Activated CD8-positive, alpha-beta memory T cell treated with anti-CD3 and anti-CD28 coated beads, Interleukin-2, amount 10 ng/mL, durations not matched to agents 7 days and 5 days (primary cell): ENCODE measurements around the gene CCDC167. TPM values are rescaled to one million over a fixed set of nuclear protein-coding genes. Genes with fewer than 3 reads are reported as not detected.
"Not testable (repeated sequence)": the region's sequence is repeated elsewhere in the genome, so short reads cannot be mapped to it uniquely, and the experiment has no call there.

ENCODE experiments used
- ATAC-seq: fragments of 150-1000 bp; cut with Tn5 transposase; one replicate; pipeline ENCODE4 v1.10.0; 2021; ENCODE audit warnings: moderate library complexity
- CTCF ChIA-PET: fragments of 350-600 bp; sonication (Branson Sonifier 250); formaldehyde crosslinking; loops from one replicate; lab custom pipeline; 2021; ENCODE audit warnings: antibody characterized with exemption; lab: Charles Lee
- DNase-seq: peaks from one replicate; pipeline ENCODE4 v3.0.0-alpha.2; 2020
- H3K27ac Mint-ChIP-seq: one replicate; pipeline ENCODE4 v1.8.0; 2021; ENCODE audit warnings: mild to moderate bottlenecking, mixed read lengths
- H3K27me3 Mint-ChIP-seq: one replicate; pipeline ENCODE4 v1.8.0; 2021; ENCODE audit warnings: mixed read lengths
- H3K36me3 Mint-ChIP-seq: one replicate; pipeline ENCODE4 v1.8.0; 2021; ENCODE audit warnings: mild to moderate bottlenecking, mixed read lengths
- H3K4me1 Mint-ChIP-seq: one replicate; pipeline ENCODE4 v1.8.0; 2021; ENCODE audit warnings: mixed read lengths
- H3K4me3 Mint-ChIP-seq: one replicate; pipeline ENCODE4 v1.8.0; 2021; ENCODE audit warnings: mild to moderate bottlenecking, moderate library complexity, mixed read lengths
- H3K9me3 Mint-ChIP-seq: one replicate; pipeline ENCODE4 v1.8.0; 2022; ENCODE audit warnings: low read depth, mixed read lengths
- total RNA-seq, 2 experiments: library from RNA; stranded (reverse); gene quantifications; one replicate each; pipeline ENCODE4 v1.2.3, GENCODE V29; 2021

CCDC167 gene
- total RNA-seq, 2 experiments from 2014 or later: 73.8 to 83.4 TPM

DNA sequence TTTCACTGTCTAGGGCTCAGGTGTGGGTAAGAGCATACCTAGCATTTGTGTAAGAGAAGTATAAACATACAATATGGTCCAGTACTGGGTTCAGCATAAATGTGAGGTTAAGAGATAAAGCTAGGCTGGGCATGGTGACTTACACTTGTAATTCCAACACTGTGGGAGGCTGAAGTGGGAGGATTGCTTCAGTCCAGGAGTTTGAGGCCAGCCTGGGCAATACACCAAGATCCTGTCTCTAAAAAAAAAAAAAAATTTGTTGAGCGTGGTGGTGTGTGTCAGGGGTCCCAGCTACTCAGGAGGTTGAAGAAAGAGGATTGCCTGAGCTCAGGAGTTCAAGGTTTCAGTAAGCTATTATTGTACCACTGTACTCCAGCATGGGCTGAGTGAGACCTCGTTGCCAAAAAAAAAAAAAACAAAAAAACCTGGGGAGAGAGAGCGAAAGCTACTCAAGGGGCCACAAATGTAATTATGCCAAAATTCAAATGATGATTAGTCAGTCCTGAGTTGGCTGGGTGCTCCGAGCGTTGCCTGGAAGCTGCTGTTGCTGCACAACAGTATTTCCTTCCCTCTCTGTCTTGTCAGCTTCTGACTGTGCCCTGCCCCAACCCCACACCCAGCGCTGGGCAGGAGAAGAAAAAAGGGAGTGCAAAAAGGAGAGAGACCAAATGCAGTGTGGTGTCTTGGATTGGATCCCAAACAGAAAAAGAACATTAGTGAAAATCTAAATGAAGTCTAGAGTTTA is 42.7 kb downstream of the CCDC167 start:
- CTCF ChIA-PET: interaction anchor here (2.4 kb wide), 1 partner anchor 109 kb away, joined by 6 read pairs; no protein-coding TSS in a partner anchor
- Mint-ChIP-seq H3K4me1 (peaks cover 11% of the 10 kb centered on the region), H3K9me3 (no peaks in the 10 kb centered on the region), H3K27me3 (no peaks in the 10 kb centered on the region), H3K4me3 (no peak overlapping the region), H3K27ac (no peak overlapping the region), H3K36me3 (peaks cover 73% of the 10 kb centered on the region)
- DNase-seq (no peak), ATAC-seq (no peak)

GRCh38 chr6:37456126-37456525 is 43.6 kb downstream of the CCDC167 start:
- no peak overlapping the region for H3K4me3 Mint-ChIP-seq
- H3K36me3 Mint-ChIP-seq: peaks cover 73% of the 10 kb centered on the region

DNA sequence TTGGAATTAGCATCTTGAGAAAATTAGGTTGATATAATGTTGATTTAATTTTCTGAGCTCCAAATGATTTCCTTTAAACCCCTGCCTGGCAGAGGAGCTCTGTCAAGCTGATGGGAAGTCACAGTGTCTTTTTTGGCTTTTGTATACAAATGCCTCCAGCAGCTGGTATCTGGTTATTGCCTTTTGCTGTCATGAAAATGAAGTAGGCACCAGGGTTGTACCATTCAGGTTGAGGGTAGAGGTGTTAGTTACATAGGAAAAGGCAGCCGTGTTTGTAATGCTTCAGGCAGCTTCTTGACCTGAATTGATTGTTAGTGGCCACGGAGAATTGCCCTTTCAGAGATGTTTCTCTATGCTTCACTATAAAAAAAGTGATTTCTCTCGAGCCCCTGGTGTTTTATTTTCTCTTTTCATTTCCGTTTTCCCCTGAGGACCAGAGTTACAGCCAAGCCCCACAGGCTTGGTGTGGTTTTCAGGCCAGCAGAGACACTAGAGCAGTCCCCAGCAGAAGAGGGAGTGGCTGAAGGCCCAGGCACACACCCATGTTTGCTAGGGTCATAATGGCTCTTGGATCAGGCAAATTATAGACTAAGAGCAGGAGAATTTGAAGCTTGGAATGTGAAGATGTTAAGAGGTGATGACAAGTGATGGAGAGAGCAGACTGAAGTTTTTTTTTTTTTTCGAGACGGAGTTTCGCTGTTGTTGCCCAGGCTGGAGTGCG is 45.1 kb downstream of the CCDC167 start:
- CTCF ChIA-PET: interaction anchor here (0.6 to 2.4 kb wide), 5 partner anchors 43 to 129 kb away, joined by 3 to 6 read pairs (median 3); no protein-coding TSS in a partner anchor
- H3K4me3 Mint-ChIP-seq: no peak overlapping the region
- H3K36me3 Mint-ChIP-seq: peaks cover 75% of the 10 kb centered on the region
- H3K27ac Mint-ChIP-seq: no peak overlapping the region
- H3K4me1 Mint-ChIP-seq: peaks cover 13% of the 10 kb centered on the region
- no peaks in the 10 kb centered on the region for H3K9me3 Mint-ChIP-seq
- DNase-seq: no peak
- no peaks in the 10 kb centered on the region for H3K27me3 Mint-ChIP-seq
- no peak for ATAC-seq

More at GRCh38 chr6:37456126-37456525, 43.6 kb downstream of the CCDC167 start:
- H3K27ac Mint-ChIP-seq: no peak overlapping the region
- peaks cover 13% of the 10 kb centered on the region for H3K4me1 Mint-ChIP-seq
- CTCF ChIA-PET: interaction anchor here (2.4 kb wide), 1 partner anchor 110 kb away, joined by 6 read pairs; no protein-coding TSS in a partner anchor
- no peaks in the 10 kb centered on the region for H3K27me3 Mint-ChIP-seq
- no peak for DNase-seq
- no peak for ATAC-seq
- H3K9me3 Mint-ChIP-seq: no peaks in the 10 kb centered on the region

DNA sequence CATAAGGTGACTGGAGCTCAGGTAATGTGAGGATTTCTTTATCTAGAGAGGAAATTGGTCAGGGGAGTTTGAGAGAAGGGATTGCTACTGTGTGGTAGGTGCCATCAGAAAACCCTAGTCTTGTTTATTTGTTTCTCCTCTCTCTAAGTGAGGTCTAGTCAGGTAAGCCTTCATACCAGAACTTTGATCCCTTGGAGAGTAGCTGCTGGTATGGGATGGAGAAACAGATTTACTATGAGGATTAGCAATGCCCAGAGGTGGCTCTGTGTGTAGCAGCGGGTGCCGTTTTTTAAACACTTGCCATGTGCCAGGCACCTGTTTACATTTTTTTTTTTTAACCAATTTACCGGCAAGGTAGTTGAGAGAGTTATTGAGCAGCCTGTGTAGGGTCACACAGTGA is 47.2 kb downstream of the CCDC167 start:
- CTCF ChIA-PET: interaction anchor here (0.9 to 1.2 kb wide), 2 partner anchors 14 to 38 kb away, joined by 3 read pairs; no protein-coding TSS in a partner anchor
- ATAC-seq (no peak), DNase-seq (no peak)
- H3K4me1 Mint-ChIP-seq: peaks cover 13% of the 10 kb centered on the region
- H3K36me3 Mint-ChIP-seq: peaks cover 75% of the 10 kb centered on the region
- H3K9me3 Mint-ChIP-seq: no peaks in the 10 kb centered on the region
- no peaks in the 10 kb centered on the region for H3K27me3 Mint-ChIP-seq
- peak overlapping the region; percentile 16 for H3K27ac Mint-ChIP-seq
- no peak overlapping the region for H3K4me3 Mint-ChIP-seq

DNA sequence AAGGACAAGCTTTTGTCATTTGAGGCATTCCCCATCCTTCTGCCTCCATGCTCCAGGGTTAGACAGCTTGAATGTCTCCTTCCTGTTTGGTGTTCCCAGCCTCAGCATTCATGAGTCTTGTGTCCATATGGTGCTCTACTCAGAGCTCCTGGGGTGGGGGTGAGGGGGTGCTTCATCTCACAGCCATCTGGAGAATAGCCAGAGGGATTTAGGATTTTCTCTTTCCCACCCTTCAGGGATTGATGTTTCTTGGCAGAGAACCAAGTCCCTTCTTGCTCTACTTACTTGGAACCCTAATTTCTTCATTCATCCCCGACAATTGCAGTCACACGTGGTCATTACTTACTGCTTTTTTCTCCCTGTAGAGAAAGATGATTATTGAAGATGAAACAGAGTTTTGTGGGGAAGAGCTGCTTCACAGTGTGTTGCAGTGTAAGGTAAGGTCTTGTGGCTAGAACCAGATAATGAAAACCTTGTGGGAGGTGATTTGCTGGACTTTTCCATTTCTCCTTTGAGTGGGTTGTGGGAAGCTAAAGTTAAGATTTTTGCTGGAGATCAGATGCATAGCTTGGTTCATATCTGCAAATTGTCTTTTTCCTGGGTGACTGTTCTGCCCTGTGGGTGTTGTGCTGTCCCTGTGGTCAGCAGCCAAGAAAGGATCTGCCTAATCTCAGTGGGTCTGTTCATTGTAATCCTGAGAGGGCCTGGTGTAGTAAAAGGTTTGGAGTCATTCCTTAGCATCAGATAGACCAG is 48.1 kb downstream of the CCDC167 start:
- H3K27me3 Mint-ChIP-seq: no peaks in the 10 kb centered on the region
- no peak for ATAC-seq
- peaks cover 13% of the 10 kb centered on the region for H3K4me1 Mint-ChIP-seq
- no peaks in the 10 kb centered on the region for H3K9me3 Mint-ChIP-seq
- H3K4me3 Mint-ChIP-seq: no peak overlapping the region
- H3K27ac Mint-ChIP-seq: no peak overlapping the region
- CTCF ChIA-PET: interaction anchor here (0.7 to 1.2 kb wide), 2 partner anchors 10 to 13 kb away, joined by 3 read pairs; no protein-coding TSS in a partner anchor
- DNase-seq: no peak
- H3K36me3 Mint-ChIP-seq: peaks cover 75% of the 10 kb centered on the region

- Mint-ChIP-seq H3K4me3 (no peak overlapping the region), H3K27me3 (no peaks in the 10 kb centered on the region), H3K4me1 (peaks cover 13% of the 10 kb centered on the region), H3K9me3 (no peaks in the 10 kb centered on the region), H3K27ac (no peak overlapping the region), H3K36me3 (peaks cover 76% of the 10 kb centered on the region)
- DNase-seq: no peak
- CTCF ChIA-PET: interaction anchor here (0.9 kb wide), 1 partner anchor 16 kb away, joined by 3 read pairs; no protein-coding TSS in a partner anchor
- ATAC-seq: no peak
Observed at GRCh38 chr6:37449984-37450383, 49.7 kb downstream of the CCDC167 start.

DNA sequence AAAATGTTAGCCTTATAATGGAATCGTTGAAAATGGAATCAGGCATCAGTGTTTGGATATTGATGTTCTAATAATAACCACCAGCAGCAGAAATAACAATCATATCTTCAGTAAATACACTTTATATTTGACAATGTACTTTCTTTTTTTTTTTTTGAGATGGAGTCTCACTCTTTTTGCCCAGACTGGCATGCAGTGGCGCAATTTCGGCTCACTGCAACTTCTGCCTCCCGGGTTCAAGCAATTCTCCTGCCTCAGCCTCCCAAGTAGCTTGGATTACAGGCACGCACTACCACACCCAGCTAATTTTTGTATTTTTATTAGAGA is 56.5 kb downstream of the CCDC167 start:
- Mint-ChIP-seq H3K27ac (peak overlapping the region; percentile 90), H3K4me3 (peak overlapping the region; percentile 75), H3K36me3 (peaks cover 51% of the 10 kb centered on the region), H3K4me1 (peaks cover 34% of the 10 kb centered on the region)
- CTCF ChIA-PET: interaction anchor here (0.6 to 1.0 kb wide), 2 partner anchors 139 to 249 kb away, joined by 3 read pairs; no protein-coding TSS in a partner anchor
- ATAC-seq, H3K27me3 Mint-ChIP-seq, H3K9me3 Mint-ChIP-seq, DNase-seq: not testable (repeated sequence)

DNA sequence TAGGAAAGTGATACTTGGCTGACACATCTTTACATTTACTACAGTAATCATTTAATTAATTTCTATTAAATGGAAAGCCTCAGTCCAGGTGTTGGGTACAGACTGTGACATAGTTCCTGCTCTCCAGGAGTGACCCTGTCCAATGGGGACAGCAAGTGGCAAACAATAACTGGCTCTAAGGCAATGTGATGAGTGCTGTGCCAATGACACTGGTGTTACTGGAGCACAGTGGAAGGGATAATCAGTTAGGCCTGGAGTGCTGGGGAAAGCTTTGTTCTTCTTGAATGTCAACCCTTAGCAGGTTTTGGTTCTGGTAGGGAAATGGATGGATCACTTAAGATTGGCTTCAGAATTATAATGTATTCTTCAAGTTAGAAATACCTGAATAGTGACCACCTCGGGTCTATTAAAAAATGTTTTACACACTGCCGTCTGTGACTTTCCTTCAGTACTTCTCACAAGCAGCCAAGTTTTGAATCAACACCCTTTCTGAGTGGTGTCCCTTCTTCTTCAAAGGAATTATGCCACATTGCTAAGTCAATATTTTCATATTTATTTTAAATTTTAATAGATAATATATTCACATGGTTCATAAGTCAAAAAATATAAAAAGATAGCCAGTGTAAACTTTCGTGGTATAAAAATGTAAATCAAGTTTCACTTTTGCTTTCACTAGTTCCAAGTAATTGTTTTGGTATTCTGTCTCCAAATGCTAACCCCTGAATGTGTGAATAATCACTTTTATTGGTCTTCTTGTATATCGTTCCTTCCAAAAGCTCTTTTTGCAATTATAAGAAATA is 57.1 kb downstream of the CCDC167 start:
- H3K36me3 Mint-ChIP-seq: peaks cover 52% of the 10 kb centered on the region
- no peaks in the 10 kb centered on the region for H3K27me3 Mint-ChIP-seq
- H3K4me1 Mint-ChIP-seq: peaks cover 37% of the 10 kb centered on the region
- CTCF ChIA-PET: interaction anchor here (0.6 to 1.5 kb wide), 3 partner anchors 9 to 24 kb away, joined by 3 to 6 read pairs (median 3); partner anchors contain the start of gene CMTR1
- H3K27ac Mint-ChIP-seq: peak overlapping the region; percentile 90
- ATAC-seq (peak; percentile 52), DNase-seq (no peak)
- no peaks in the 10 kb centered on the region for H3K9me3 Mint-ChIP-seq
- H3K4me3 Mint-ChIP-seq: peak overlapping the region; percentile 75

DNA sequence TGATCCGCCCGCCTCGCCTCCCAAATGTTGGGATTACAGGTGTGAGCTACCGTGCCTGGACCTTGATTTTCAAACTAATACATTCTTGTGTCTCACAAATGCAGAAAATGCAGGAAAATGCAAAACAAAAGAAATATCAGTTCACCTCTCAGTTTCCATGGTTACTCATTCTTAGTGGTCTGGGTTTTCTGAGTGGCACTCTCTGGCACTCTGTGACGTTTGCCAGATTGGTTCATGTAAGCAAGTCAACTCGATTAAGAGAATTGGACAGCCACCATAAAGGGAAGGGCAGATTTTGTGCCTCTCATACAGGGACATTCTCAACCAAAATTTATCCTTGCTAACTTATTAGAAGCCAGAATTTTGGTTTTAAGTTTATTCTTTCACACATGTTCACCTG is 58.0 kb downstream of the CCDC167 start:
- Mint-ChIP-seq H3K9me3 (no peaks in the 10 kb centered on the region), H3K4me3 (no peak overlapping the region), H3K27me3 (no peaks in the 10 kb centered on the region), H3K27ac (peak overlapping the region; percentile 89), H3K4me1 (peaks cover 44% of the 10 kb centered on the region), H3K36me3 (peaks cover 50% of the 10 kb centered on the region)
- ATAC-seq: no peak
- no peak for DNase-seq
- CTCF ChIA-PET: interaction anchor here (1.1 to 1.5 kb wide), 3 partner anchors 8 to 124 kb away, joined by 3 to 6 read pairs (median 3); partner anchors contain the start of gene CMTR1

DNA sequence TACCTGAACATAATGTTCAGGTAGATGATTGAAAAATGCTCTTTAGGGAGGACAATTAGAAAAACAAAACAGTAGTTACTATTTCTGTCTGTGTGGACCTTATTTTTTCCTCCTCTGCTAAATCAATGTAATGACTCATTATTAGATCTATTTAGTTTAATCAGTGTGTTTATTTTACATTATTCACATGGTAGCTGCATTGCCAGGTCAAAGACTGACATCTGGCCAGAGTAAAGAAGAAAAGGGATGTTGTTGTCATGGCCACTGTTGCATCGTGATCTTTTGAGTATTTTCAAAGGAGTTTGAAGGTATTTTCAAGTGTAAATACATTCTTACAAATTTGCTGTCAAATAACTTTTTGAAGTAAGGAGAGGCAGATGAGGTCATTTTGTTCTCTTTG is 60.8 kb downstream of the CCDC167 start:
- ATAC-seq (no peak), DNase-seq (no peak)
- H3K4me3 Mint-ChIP-seq: no peak overlapping the region
- no peak overlapping the region for H3K27ac Mint-ChIP-seq
- no peaks in the 10 kb centered on the region for H3K27me3 Mint-ChIP-seq
- no peaks in the 10 kb centered on the region for H3K9me3 Mint-ChIP-seq
- H3K4me1 Mint-ChIP-seq: peaks cover 68% of the 10 kb centered on the region
- CTCF ChIA-PET: interaction anchor here (1.0 to 1.3 kb wide), 3 partner anchors 13 to 421 kb away, joined by 3 read pairs; no protein-coding TSS in a partner anchor
- peaks cover 48% of the 10 kb centered on the region for H3K36me3 Mint-ChIP-seq

- no peak for DNase-seq
- Mint-ChIP-seq H3K36me3 (peaks cover 49% of the 10 kb centered on the region), H3K4me1 (peaks cover 57% of the 10 kb centered on the region), H3K27ac (peak overlapping the region; percentile 54), H3K9me3 (no peaks in the 10 kb centered on the region), H3K27me3 (no peaks in the 10 kb centered on the region), H3K4me3 (no peak overlapping the region)
- CTCF ChIA-PET: interaction anchor here (1.7 to 2.1 kb wide), 2 partner anchors 8 to 110 kb away, joined by 3 to 4 read pairs; no protein-coding TSS in a partner anchor
- ATAC-seq: no peak
Observed at GRCh38 chr6:37435816-37436215, 63.9 kb downstream of the CCDC167 start.

- no peaks in the 10 kb centered on the region for H3K27me3 Mint-ChIP-seq
- ATAC-seq: no peak
- CTCF ChIA-PET: interaction anchor here (1.0 to 2.1 kb wide), 4 partner anchors 9 to 110 kb away, joined by 3 to 4 read pairs (median 4); no protein-coding TSS in a partner anchor
- H3K36me3 Mint-ChIP-seq: peaks cover 49% of the 10 kb centered on the region
- no peak overlapping the region for H3K4me3 Mint-ChIP-seq
- peaks cover 56% of the 10 kb centered on the region for H3K4me1 Mint-ChIP-seq
- DNase-seq: no peak
- H3K9me3 Mint-ChIP-seq: no peaks in the 10 kb centered on the region
- peak overlapping the region; percentile 54 for H3K27ac Mint-ChIP-seq
Observed at GRCh38 chr6:37435373-37435772, 64.3 kb downstream of the CCDC167 start.
